ENCODE data around the gene COG5. TPM values are rescaled to one million over a fixed set of nuclear protein-coding genes. Genes with fewer than 3 reads are reported as not detected.

Gene COG5
- total RNA-seq, 1 experiment from 2014 or later = 29.1 TPM

DNA sequence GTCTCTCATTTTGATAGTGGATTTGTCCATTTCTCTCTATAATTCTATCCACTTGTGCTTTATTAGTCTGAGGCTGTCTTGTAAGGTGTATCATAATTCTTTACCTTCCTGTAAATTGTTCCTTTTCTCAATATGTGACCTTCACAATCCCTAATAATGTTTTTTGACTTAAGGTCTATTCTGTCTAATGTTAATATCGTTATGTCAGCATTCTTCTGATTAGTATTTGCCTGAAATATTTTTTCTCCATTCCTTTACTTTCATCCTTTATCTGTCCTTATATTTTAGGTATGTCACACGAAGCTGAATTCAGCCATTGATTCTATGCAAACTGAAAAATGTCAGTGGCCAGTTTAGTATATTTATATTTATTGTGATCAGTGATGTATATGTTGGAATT, 295.1 kb downstream of the COG5 start:
- ATAC-seq (no peak), DNase-seq (ENCODE audit: low read depth, low spot score) (no peak)
- Histone ChIP-seq H3K27ac (ENCODE audit: low read length) (no peak overlapping the region), H3K4me1 (ENCODE audit: control insufficient read depth, insufficient read depth, low read length) (no peaks in the 10 kb centered on the region), H3K4me3 (ENCODE audit: low read depth in 2 of 2, low read length in 2 of 2) (no peak overlapping the region), H3K36me3 (ENCODE audit: control insufficient read depth, insufficient read depth, low read length) (no peaks in the 10 kb centered on the region), H3K9me3 (ENCODE audit: control insufficient read depth, insufficient read depth, low read depth, low read length) (no peaks in the 10 kb centered on the region), H3K27me3 (ENCODE audit: control insufficient read depth, insufficient read depth, low read length) (no peaks in the 10 kb centered on the region)
- POLR2A ChIA-PET = no interaction called here
- no TSS peak for BruUV-seq (replicated peaks)
- in situ Hi-C loops (cut with HindIII; ENCODE audit: low pct_unique_long_range_greater_than_20kb, low sequenced_read_pairs) (no loop called here), intact Hi-C loops (cut with micrococcal nuclease; ENCODE audit: unreplicated experiment) (no loop called here)
- TF ChIP-seq REST (IDR thresholded peaks at IDR 0.05; ENCODE audit: insufficient read depth in 1 of 2, low read depth in 2 of 2, low read length in 1 of 2) = no peak
- TF ChIP-seq POLR2AphosphoS5 (IDR thresholded peaks at IDR 0.05; ENCODE audit: low read depth, low read length) = no peak
- no peak for TF ChIP-seq SIN3A (IDR thresholded peaks at IDR 0.05; ENCODE audit: borderline replicate concordance, insufficient read depth, low read depth, low read length)
- TF ChIP-seq TCF7L2 (IDR thresholded peaks at IDR 0.05; ENCODE audit: low read depth, low read length) = no peak
- no peak for TF ChIP-seq CTCF (IDR thresholded peaks at IDR 0.05)
- CTCF ChIA-PET = no interaction called here

DNA sequence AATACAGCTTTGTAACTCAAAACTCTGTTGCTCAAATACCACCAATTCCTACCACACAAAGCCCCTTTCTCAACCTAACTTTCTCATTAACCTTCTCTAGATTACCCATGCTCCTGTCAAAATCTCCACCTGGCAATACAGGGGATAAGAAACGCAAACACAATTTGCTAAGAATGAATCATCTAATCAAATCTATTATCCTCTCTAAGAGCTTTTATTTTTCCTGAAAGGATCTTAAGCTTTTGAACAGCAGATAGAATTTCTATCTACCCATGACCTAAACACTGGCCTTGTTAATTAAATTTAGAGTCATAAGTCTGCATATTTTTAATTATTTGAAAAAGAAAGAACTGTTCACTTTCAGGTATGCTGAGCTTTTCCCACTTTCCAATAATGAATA, 296.6 kb downstream of the COG5 start:
- in situ Hi-C loops (cut with HindIII; ENCODE audit: low pct_unique_long_range_greater_than_20kb, low sequenced_read_pairs) = no loop called here

More for the DNA sequence above, 296.6 kb downstream of the COG5 start:
- Histone ChIP-seq H3K9me3 (ENCODE audit: control insufficient read depth, insufficient read depth, low read depth, low read length) (no peaks in the 10 kb centered on the region), H3K4me1 (ENCODE audit: control insufficient read depth, insufficient read depth, low read length) (no peaks in the 10 kb centered on the region), H3K4me3 (ENCODE audit: low read depth in 2 of 2, low read length in 2 of 2) (no peak overlapping the region), H3K27ac (ENCODE audit: low read length) (no peak overlapping the region), H3K27me3 (ENCODE audit: control insufficient read depth, insufficient read depth, low read length) (no peaks in the 10 kb centered on the region), H3K36me3 (ENCODE audit: control insufficient read depth, insufficient read depth, low read length) (no peaks in the 10 kb centered on the region)
- CTCF ChIA-PET = no interaction called here
- DNase-seq (ENCODE audit: low read depth, low spot score) = no peak
- no peak for ATAC-seq
- no TSS peak for BruUV-seq (replicated peaks)
- TF ChIP-seq CTCF (IDR thresholded peaks at IDR 0.05) (no peak), POLR2AphosphoS5 (IDR thresholded peaks at IDR 0.05; ENCODE audit: low read depth, low read length) (no peak), REST (IDR thresholded peaks at IDR 0.05; ENCODE audit: insufficient read depth in 1 of 2, low read depth in 2 of 2, low read length in 1 of 2) (no peak), TCF7L2 (IDR thresholded peaks at IDR 0.05; ENCODE audit: low read depth, low read length) (no peak), SIN3A (IDR thresholded peaks at IDR 0.05; ENCODE audit: borderline replicate concordance, insufficient read depth, low read depth, low read length) (no peak)
- intact Hi-C loops (cut with micrococcal nuclease; ENCODE audit: unreplicated experiment) = no loop called here
- POLR2A ChIA-PET = interaction anchor here (0.7 kb wide), 1 partner anchor 842 kb away, joined by 3 read pairs; no protein-coding TSS in a partner anchor
